RWPE1 (cell line): ENCODE measurements around the gene PIK3R3.

Source experiments
- CTCF ChIA-PET: fragments of 350-600 bp; sonication (Branson Sonifier 250); formaldehyde crosslinking; extraction: SDS; loops from one replicate; lab custom pipeline; 2021; lab: Yijun Ruan, JAX
- POLR2A ChIA-PET: fragments of 400-600 bp; formaldehyde crosslinking; extraction: SDS; loops from one replicate; lab custom pipeline; 2020; ENCODE audit warnings: antibody characterized with exemption; ENCODE audit not compliant: low non-redundant PET; lab: Yijun Ruan, JAX
- DNase-seq: peaks from one replicate; pipeline ENCODE4 v3.0.0; 2012; ENCODE audit warnings: low spot score
- H3K27ac ChIP-seq: fragments of 450-650 bp; 2 replicates; pipeline ENCODE4 v1.5.1; 2017
- TF ChIP-seq, protein P1 (sequence below): fragments of 450-650 bp; conservative IDR thresholded peaks from 2 replicates; pipeline ENCODE4 v1.5.1; 2017; ENCODE audit warnings: low read depth, mild to moderate bottlenecking

The PIK3R3 gene

DNA sequence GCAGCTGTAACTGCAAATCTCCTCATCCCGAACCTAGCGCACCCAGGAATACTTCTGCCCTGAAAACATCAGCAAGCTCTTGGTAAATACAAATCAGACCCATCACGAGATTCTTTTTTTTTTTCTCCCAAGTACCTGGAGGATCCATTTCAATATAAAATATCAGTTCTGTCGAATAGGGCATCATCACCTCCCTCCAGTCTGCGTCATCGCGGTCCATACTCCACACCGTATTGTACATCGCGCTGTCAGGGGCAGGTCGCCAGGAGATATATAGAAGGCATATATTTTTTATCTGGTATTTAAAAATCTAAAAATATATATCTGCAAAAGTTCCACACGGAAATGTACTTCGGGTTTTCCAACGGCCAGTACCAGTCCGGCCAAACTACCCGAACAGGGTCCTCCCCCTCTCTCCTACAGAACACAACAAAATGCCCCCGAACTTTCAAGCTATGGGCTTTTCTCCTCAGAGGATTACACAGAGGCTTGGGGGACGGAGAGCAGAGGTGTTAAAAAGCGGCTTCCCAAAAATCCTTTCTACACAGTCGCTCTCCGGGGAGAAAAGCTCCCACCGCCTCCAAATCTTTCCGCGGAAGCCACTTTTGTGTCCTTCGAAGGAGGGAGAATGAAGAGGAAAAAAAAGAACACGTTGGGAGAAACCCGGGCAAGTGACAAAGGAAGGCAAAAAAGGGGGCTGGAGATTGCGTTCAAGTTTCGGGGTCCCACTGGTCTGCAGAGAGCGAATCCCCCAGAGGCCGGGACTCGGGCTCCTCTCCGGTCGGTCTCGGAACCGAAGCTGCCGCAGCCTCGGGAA lies 509 bp downstream of the PIK3R3 start:
- POLR2A ChIA-PET = interaction anchor here (0.7 to 1.0 kb wide), 2 partner anchors 50 to 66 kb away, joined by 3 read pairs; no protein-coding TSS in a partner anchor
- CTCF ChIA-PET = interaction anchor here (0.6 to 1.1 kb wide), 6 partner anchors 8 to 396 kb away, joined by 3 to 6 read pairs (median 4); no protein-coding TSS in a partner anchor
- TF ChIP-seq, protein P1, sequence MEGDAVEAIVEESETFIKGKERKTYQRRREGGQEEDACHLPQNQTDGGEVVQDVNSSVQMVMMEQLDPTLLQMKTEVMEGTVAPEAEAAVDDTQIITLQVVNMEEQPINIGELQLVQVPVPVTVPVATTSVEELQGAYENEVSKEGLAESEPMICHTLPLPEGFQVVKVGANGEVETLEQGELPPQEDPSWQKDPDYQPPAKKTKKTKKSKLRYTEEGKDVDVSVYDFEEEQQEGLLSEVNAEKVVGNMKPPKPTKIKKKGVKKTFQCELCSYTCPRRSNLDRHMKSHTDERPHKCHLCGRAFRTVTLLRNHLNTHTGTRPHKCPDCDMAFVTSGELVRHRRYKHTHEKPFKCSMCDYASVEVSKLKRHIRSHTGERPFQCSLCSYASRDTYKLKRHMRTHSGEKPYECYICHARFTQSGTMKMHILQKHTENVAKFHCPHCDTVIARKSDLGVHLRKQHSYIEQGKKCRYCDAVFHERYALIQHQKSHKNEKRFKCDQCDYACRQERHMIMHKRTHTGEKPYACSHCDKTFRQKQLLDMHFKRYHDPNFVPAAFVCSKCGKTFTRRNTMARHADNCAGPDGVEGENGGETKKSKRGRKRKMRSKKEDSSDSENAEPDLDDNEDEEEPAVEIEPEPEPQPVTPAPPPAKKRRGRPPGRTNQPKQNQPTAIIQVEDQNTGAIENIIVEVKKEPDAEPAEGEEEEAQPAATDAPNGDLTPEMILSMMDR = no peak
- peak overlapping the region; percentile 98 for H3K27ac ChIP-seq
- peak; percentile 25 for DNase-seq

DNA sequence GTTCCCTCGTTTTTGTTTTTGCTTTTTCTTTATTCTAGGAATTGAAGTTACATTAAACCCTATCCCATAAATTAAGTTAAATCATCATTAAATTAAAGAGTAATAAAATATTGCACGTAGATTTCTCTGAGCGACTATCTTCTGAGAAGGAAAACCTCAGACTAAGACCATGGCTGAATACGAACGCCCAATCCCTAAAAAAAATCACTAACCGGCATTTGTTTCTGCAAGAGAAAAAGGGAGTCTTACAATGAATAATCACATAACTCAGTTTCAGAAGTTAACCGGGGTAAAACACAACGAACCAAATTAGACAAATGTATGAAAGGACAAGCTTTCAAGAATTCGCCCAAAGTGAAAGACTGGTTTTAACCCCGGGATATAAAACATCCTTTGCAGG lies 1.3 kb downstream of the PIK3R3 start:
- TF ChIP-seq, protein P1 = no peak
- ChIA-PET POLR2A (interaction anchor here (0.7 kb wide), 1 partner anchor 50 kb away, joined by 3 read pairs; no protein-coding TSS in a partner anchor), CTCF (interaction anchor here (0.6 kb wide), 1 partner anchor 8 kb away, joined by 3 read pairs; no protein-coding TSS in a partner anchor)
- DNase-seq = peak; percentile 31
- H3K27ac ChIP-seq = no peak overlapping the region

DNA sequence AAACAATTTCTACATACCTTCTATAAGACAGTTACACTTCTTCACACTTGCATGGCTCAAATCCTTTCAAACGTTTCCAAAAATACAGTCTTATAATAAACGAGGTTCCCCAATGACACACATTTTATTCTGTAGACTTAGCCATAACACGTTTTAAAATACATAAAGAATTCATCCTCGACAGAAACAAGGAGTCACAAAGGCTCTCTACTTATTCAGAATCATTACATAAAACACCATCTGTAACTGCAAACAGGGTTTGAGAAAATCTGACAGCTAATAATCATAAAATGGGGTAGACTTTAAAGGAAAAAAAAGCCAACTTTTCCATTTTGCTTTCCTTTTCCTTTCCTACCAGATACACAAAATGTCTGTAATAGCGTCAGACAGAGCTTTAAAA lies 1.8 kb downstream of the PIK3R3 start:
- ChIA-PET POLR2A (no interaction called here), CTCF (interaction anchor here (0.6 to 0.8 kb wide), 3 partner anchors 8 to 42 kb away, joined by 3 to 5 read pairs (median 3); no protein-coding TSS in a partner anchor)
- no peak overlapping the region for H3K27ac ChIP-seq
- TF ChIP-seq, protein P1 = no peak
- no peak for DNase-seq

DNA sequence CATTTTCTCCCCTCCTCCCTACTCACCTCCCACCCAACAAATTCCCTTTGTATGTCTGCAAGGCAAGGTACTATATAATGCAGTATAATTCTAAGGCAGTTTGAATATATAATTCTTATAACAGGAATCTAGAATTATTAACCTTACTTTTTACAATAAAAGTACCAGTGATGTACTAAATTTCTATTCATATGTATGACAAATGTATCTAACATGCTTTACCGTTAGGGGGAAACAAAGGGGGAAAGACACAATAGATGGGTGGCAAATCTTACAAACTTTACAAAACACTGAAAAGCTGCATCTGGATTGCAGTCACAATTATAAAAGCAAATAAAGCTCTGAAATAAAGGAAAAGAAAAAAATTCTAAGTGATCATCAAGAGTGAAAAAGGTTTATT lies 2.3 kb downstream of the PIK3R3 start:
- CTCF ChIA-PET = interaction anchor here (0.6 to 0.8 kb wide), 3 partner anchors 8 to 41 kb away, joined by 3 to 5 read pairs (median 3); no protein-coding TSS in a partner anchor
- no peak overlapping the region for H3K27ac ChIP-seq
- TF ChIP-seq, protein P1 = no peak
- DNase-seq = no peak
- POLR2A ChIA-PET = interaction anchor here (0.6 kb wide), 1 partner anchor 140 kb away, joined by 3 read pairs; no protein-coding TSS in a partner anchor

DNA sequence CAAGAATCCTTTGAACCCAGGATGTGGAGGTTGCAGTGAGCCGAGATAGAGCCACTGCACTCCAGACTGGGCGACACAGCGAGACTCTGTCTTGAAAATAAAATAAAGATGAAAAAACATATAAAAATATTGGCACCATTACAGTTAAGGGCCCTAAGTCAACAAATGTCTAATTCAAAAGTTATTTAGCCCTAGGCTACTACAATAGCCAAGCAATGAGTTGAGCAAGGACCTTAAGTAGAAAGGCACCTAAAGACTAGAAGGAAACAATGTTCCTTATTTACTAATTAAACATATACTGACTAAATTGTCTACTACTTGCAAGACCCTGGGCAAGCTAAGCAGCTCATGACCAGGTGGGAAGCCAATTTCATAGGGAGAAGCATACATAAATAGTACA lies 4.1 kb downstream of the PIK3R3 start:
- ChIA-PET CTCF (no interaction called here), POLR2A (no interaction called here)
- DNase-seq = peak; percentile 41
- TF ChIP-seq, protein P1 = no peak
- H3K27ac ChIP-seq = peak overlapping the region; percentile 49

DNA sequence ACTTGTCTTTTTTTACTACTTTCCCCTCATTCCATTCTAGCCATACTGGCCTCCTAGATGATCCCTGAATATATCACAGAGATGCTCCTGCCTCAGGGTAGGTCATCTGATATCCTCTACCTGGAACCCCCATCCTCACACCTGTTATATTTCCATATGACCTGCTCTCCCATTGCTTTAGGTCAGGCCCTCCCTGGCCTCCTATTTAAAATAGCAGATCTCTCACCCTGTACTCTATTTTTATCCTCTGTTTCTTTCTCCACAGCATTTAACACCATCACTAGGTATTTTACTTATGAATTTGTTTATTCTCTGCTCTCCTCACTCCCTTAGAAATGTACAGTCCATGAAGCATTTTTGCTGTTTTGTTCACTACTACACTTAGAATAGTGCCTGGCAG lies 13.6 kb downstream of the PIK3R3 start:
- TF ChIP-seq, protein P1 = no peak
- POLR2A ChIA-PET = no interaction called here
- CTCF ChIA-PET = no interaction called here
- no peak overlapping the region for H3K27ac ChIP-seq
- DNase-seq = no peak
